ENCODE measurements around the gene CMC1.
A peak's percentile ranks its signal among the peaks of the same experiment; 100 is the strongest.
"Not testable (repeated sequence)": the region's sequence is repeated elsewhere in the genome, so short reads cannot be mapped to it uniquely, and the experiment has no call there.

CMC1 gene

GRCh38 chr3:28241221-28242160, at the start of gene CMC1:
TSS of gene CMC1 (plus strand) at chr3:28241619. CDS start at chr3:28241794, 175 bp downstream.
- peak; percentile 96 for DNase-seq

- DNase-seq, result no peak
These were observed 43.3 kb upstream of the CMC1 start for GRCh38 chr3:28198161-28198560.

GRCh38 chr3:28198974-28199373, 42.4 kb upstream of the CMC1 start:
- DNase-seq, result no peak

- not testable (repeated sequence) for DNase-seq
These were observed 41.8 kb upstream of the CMC1 start for GRCh38 chr3:28199643-28200042.

DNA sequence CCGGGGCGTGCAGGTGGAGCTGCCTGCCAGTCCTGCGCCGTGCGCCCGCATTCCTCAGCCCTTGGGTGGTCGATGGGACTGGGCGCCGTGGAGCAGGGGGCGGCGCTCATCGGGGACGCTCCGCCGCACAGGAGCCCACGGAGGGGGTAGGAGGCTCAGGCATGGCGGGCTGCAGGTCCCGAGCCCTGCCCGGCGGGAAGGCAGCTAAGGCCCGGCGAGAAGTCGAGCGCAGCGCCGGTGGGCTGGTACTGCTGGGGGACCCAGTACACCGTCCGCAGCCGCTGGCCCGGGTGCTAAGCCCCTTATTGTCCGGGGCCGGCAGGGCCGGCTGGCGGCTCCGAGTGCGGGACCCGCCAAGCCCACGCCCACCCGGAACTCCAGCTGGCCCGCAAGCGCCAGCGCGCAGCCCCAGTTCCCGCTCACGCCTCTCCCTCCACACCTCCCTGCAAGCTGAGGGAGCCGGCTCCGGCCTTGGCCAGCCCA, 41.0 kb upstream of the CMC1 start:
- not testable (repeated sequence) for DNase-seq

DNA sequence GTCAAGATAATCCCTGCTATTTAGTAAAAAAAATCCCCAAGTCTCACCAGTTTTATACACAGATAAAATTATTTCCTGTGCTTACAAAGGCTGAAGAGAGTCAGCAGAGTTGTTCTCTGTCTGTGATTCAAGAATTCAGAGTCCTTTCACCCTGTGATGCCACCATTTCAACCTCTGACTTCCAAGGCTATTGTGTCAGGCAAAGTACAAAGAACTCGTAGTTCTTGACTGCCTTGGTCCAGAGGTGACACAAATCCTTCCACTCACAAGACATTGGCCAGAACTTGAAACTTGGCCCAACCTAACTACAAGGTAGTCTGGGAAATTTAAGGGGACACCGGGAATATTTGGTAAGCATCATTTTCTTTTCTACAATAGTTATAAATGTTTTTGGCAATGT, 34.9 kb upstream of the CMC1 start:
- no peak for DNase-seq

DNA sequence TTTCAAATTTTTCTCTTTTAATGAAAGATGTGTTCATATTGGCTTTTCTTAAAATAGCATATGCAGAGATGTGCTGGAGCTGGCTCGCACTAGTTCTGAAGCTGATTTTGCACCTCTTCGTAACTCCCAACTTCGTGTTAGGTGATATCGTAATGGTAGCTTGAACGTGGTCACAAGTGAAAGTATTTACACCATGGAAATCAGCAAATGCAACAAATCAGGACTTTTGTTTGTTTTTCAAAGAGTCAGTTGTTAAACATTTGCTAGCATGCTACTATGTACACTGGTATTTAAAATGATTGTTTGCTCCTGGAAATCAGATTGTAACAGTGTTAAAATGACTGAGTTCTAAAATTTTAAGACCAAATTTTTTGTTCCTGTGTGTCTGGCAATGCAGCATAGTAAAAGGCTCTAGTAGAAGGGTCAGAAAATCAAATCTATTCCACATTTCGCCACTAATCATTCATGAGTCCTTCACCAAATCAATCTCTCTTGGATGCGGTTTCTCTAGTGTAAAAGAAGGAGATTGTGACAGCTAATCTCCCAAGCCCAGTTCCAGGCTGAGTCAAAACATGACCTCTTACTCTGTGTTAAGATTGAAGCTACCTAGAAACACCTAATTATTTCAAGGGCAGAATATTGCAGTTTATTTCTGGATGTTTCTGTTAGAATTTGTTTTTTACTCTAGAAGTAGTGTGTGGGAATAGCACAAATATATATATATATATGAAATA, 34.3 kb upstream of the CMC1 start:
- DNase-seq, result no peak

DNA sequence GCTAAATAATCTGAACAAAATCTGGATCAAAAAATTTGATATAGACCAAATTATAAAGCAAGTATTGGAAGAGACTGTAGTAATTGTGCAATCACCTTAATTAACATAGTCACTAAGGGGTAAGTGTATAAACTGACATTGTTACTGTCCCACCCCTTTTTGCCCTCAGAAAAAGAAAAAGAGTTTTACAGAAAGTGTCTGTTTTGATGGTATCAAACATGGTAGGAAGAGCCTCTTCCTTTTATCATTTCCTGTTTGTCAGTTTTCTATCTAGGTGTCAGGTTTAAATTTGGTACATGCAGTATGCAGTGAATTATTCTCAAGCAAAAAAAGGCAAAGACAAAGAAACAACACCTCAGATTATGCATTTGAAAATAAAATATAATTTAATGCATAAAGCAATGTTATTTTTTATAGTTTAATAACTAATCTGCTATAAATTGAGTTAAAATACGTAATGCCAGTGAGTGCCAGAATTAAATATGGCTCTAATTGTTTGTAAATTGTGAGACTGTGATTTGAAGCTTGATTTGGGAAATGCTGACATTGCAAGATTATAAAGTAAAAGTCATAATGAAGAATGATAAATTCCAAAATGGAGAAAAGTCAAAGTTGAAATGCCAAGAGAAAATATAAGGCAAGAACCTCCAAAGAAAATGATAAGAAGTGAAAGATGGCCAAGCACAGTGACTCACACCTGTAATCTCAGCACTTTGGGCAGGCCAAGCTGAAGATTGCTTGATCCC, 30.3 kb upstream of the CMC1 start:
- DNase-seq, result no peak

DNA sequence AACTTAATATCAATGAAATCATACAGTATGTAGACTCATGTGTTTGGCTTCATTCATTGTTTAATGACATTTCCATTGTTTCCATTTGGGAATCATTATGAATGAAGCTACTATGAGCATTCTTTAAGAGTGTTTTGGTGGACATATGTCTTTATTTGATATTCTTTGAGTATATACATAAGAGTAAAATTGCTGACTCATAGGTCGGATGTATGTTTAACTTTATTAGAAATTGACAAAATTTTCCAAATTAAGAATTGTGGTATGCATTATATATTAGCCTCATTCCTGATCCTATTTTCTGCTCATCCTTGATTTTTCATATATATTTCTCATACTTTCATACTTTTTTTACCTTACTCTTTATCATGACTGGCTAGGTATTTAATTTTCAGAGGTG, 28.7 kb upstream of the CMC1 start:
- no peak for DNase-seq

GRCh38 chr3:28215407-28215806, 26.0 kb upstream of the CMC1 start:
- DNase-seq, result no peak

DNA sequence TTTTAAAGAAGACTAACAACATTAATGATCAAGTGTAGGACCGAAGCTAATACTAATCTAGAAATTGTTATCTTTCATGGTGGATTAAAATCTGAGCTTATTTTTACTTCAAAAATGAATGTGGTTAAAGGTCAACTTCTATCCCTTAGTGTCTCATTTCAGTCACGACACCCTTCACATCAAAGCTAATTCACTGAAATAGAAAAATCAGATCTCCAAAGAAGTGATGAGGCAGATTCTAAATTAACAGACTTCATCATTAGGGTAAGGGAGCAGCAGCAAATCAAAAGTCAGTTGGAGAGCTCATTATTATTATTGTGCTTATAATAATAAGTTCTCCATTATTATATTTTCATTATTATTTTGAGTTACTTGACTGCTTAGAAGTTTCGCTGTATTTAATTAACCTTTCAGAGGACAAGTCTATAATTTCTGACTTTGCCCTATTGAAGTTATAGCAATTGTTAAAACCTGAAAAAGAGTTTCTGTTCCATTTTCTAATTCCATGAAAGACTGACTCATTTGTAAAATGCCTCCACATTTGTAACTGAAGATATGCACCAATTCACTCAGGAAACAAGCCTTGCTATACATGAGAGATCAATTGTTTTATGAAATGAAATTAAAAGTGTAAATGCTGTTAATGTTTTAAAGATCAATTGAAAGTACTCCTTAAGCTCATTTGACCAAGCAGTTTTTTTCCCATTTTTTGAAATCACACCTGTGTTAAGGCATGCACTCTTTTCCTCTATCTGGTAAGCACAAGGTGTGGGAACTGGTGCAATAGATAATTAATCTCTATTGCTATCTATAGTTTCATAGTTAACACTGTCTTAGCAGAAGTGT, 23.1 kb upstream of the CMC1 start:
- DNase-seq, result no peak

GRCh38 chr3:28218917-28219198, 22.6 kb upstream of the CMC1 start:
- DNase-seq, result no peak

GRCh38 chr3:28224430-28224829, 17.0 kb upstream of the CMC1 start:
- DNase-seq, result no peak

DNA sequence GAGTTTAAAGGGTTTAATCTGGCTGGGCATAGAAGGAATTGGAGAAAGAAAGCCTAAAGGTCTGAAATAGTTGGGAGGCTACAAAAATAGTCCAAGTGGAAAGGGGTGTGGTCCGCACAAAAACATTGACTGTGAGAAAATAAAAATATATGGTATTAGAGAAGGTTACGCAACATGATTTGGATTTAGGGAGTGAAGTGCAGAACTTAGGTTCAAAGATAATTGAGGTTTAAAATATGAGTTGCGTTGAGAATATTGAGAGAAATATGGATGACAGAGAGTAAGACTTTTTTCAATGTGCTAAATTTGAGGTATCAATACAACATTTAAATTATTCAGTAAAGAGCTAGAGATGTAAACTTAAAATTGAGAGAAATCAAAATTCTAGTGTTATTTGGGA, 15.4 kb upstream of the CMC1 start:
- no peak for DNase-seq

DNA sequence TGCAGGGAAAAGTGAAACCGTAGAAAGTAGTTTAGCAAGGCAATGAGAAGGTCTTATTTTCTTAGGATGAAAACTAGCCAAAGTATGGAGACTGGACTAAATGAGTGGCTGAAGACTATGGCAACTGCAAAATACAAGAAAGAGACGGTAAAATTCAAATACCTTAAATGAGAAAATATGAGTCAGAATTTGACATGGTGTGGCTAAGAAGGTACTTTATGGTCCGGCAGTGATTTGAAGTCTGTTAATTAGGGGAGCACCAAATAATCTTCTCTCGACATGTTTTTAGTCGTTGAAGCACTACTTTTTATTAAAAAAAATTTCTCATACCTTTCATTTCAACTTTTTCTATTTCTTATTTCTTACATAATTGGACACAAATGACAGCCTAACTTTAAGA, 12.8 kb upstream of the CMC1 start:
- DNase-seq, result no peak

DNA sequence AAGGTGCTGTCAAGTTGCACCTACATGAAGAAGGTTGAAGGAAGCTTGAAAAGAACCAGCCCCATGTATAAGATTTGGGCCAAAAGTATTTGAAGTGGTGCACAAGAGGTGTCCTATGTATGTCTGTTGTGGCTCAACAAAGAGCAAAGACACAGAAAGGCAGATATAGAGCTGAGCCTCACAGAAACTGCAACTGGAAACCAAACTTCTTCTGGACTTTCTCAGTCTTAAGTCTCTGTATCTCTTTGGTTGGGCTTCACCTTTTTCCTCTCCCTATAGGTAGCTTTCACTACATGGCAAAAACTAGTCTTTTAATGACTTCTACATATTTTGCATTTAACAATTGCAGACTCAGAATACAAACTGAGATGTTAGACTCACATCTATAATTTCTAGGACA, 8.8 kb upstream of the CMC1 start:
- no peak for DNase-seq

DNA sequence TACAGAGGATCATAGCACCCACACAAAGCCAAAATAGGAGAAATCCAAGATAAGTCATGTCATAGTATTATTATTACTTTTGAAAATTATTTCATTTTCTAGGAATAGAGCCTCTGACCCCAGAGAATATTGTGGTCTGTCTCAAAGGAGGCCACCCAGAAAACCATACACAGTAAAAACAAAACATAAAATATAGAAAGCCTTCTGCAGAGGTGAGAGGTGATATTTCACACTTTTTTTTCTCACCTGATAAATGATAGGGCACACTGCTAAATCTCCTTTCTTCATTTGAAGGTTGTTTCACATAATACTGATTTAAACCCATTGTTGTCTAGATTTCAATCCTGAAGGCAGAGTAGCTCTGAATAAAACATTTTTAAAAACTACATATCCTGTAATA, 7.0 kb upstream of the CMC1 start:
- DNase-seq, result no peak

DNA sequence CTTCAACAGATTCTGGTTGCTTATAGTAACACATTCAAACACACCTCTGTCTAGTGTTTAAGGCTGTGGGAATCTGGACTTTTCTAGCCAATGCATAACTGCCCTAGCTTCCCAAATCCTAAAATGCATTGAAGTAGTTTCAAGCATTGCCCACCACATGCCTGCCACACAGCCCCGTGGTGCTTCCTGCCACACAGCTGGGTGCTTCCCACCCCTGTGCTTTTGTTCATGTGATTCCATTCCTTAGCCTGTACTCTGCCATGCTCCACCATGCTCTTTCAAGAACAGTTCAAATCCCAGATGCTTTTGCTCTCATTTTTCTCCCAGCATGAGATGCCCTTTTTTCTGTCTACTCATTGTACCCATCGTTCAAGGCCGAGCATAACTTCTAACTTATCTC, 2.3 kb upstream of the CMC1 start:
- DNase-seq, result no peak

GRCh38 chr3:28240441-28240840, 978 bp upstream of the CMC1 start:
- DNase-seq, result no peak

GRCh38 chr3:28242519-28242918, 1.1 kb downstream of the CMC1 start:
- no peak for DNase-seq

GRCh38 chr3:28243424-28244106, 2.1 kb downstream of the CMC1 start:
- no peak for DNase-seq

GRCh38 chr3:28244491-28244890, 3.1 kb downstream of the CMC1 start:
- no peak for DNase-seq

Measured in right forelimb (tissue), 1 donor.